K562 (cell line): ENCODE measurements around the gene ACOX1. TPM values are rescaled to one million over a fixed set of nuclear protein-coding genes. Genes with fewer than 3 reads are reported as not detected.
A peak's percentile ranks its signal among the peaks of the same experiment; 100 is the strongest.

Experiments
- BRD4 ChIP-seq: fragments of 200-600 bp; sonication (generic); IDR thresholded peaks from 2 replicates; pipeline ENCODE4 v1.6.1; 2017; ENCODE audit warnings: inconsistent platforms
- CBFA2T2 ChIP-seq: fragments of 450-650 bp; conservative IDR thresholded peaks from 2 replicates; pipeline ENCODE4 v1.6.1; 2017; ENCODE audit warnings: mild to moderate bottlenecking
- ELF1 ChIP-seq: fragments of 200-800 bp; sonication (Bioruptor generic); IDR thresholded peaks from 2 replicates; pipeline ENCODE4 v1.6.1; 2016; ENCODE audit warnings: missing genetic modification characterization, missing compliant biosample characterization
- EWSR1 ChIP-seq: fragments of 450-650 bp; IDR thresholded peaks from 2 replicates; pipeline ENCODE4 v1.6.1; 2018; ENCODE audit warnings: borderline replicate concordance, mild to moderate bottlenecking, low read depth, moderate library complexity; ENCODE audit not compliant: partially characterized antibody
- FOSL1 ChIP-seq: fragments of 200-800 bp; sonication (Bioruptor generic); conservative IDR thresholded peaks from 2 replicates; pipeline ENCODE4 v1.6.1; 2016; ENCODE audit warnings: missing genetic modification characterization, missing compliant biosample characterization
- FOXJ3 ChIP-seq: sonication (generic); formaldehyde crosslinking; IDR thresholded peaks from 2 replicates; pipeline ENCODE4 v1.4.0; 2020; ENCODE audit warnings: mild to moderate bottlenecking, missing genetic modification reagents
- HDAC8 ChIP-seq: fragments of 450-650 bp; IDR thresholded peaks from 2 replicates; pipeline ENCODE4 v1.6.1; 2016; ENCODE audit warnings: mild to moderate bottlenecking, missing genetic modification characterization, moderate library complexity, missing compliant biosample characterization
- HMG20A ChIP-seq: fragments of 450-650 bp; formaldehyde crosslinking; conservative IDR thresholded peaks from 2 replicates; pipeline ENCODE4 v1.4.0; 2020; ENCODE audit warnings: mild to moderate bottlenecking, mixed read lengths
- HMGXB4 ChIP-seq: sonication (generic); formaldehyde crosslinking; IDR thresholded peaks from 2 replicates; pipeline ENCODE4 v1.8.1; 2023; ENCODE audit warnings: mild to moderate bottlenecking, missing genetic modification reagents
- ILK ChIP-seq: fragments of 450-650 bp; IDR thresholded peaks from 2 replicates; pipeline ENCODE4 v1.6.1; 2016; ENCODE audit warnings: missing genetic modification characterization, low read depth, mild to moderate bottlenecking, missing compliant biosample characterization, moderate library complexity, borderline replicate concordance
- LEF1 ChIP-seq: fragments of 450-650 bp; IDR thresholded peaks from 2 replicates; pipeline ENCODE4 v1.6.1; 2016; ENCODE audit warnings: mild to moderate bottlenecking
- MCM5 ChIP-seq: fragments of 450-650 bp; IDR thresholded peaks from 2 replicates; pipeline ENCODE4 v1.6.1; 2016; ENCODE audit warnings: low read depth
- NEUROD1 ChIP-seq: fragments of 150-350 bp; IDR thresholded peaks from 2 replicates; pipeline ENCODE4 v1.6.1; 2014; ENCODE audit warnings: borderline replicate concordance, low read length, low read depth; ENCODE audit not compliant: partially characterized antibody
- PHF20 ChIP-seq: fragments of 450-650 bp; IDR thresholded peaks from 2 replicates; pipeline ENCODE4 v1.6.1; 2018; ENCODE audit not compliant: partially characterized antibody
- POLR2AphosphoS5 ChIP-seq: IDR thresholded peaks from 2 replicates; pipeline ENCODE4 v1.6.1; 2011; ENCODE audit warnings: mild to moderate bottlenecking, low read depth, low read length, moderate library complexity; ENCODE audit not compliant: control insufficient read depth, insufficient read depth
- PRMT5 ChIP-seq: sonication (generic); formaldehyde crosslinking; IDR thresholded peaks from 2 replicates; pipeline ENCODE4 v1.5.0; 2020; ENCODE audit warnings: missing genetic modification reagents
- RBM15 ChIP-seq: fragments of 200-400 bp; formaldehyde crosslinking; IDR thresholded peaks from 2 replicates; pipeline ENCODE4 v1.6.1; 2018; ENCODE audit warnings: mild to moderate bottlenecking, low read length, moderate library complexity; ENCODE audit not compliant: insufficient read depth
- RNF2 ChIP-seq: sonication (generic); IDR thresholded peaks from 2 replicates; pipeline ENCODE4 v1.6.1; 2016
- SAFB2 ChIP-seq: fragments of 200-400 bp; formaldehyde crosslinking; IDR thresholded peaks from 2 replicates; pipeline ENCODE4 v1.6.1; 2018; ENCODE audit warnings: borderline replicate concordance, low read length, low read depth, moderate library complexity; ENCODE audit not compliant: severe bottlenecking
- SIN3B ChIP-seq: fragments of 450-650 bp; IDR thresholded peaks from 2 replicates; pipeline ENCODE4 v1.6.1; 2017; ENCODE audit warnings: low read depth, mild to moderate bottlenecking, moderate library complexity
- SMARCC2 ChIP-seq: fragments of 450-650 bp; IDR thresholded peaks from 2 replicates; pipeline ENCODE4 v1.6.1; 2017; ENCODE audit warnings: antibody characterized with exemption, moderate library complexity, mild to moderate bottlenecking, low read depth
- SNAPC5 ChIP-seq: fragments of 250-450 bp; sonication (Bioruptor Pico); IDR thresholded peaks from 2 replicates; pipeline ENCODE4 v1.8.0; 2021; ENCODE audit warnings: moderate library complexity, mild to moderate bottlenecking, inconsistent platforms
- SPI1 ChIP-seq: IDR thresholded peaks from 2 replicates; pipeline ENCODE4 v1.6.1; 2011; ENCODE audit warnings: low read depth, low read length, control low read depth, borderline replicate concordance
- TEAD2 ChIP-seq: fragments of 450-650 bp; IDR thresholded peaks from 2 replicates; pipeline ENCODE4 v1.6.1; 2016; ENCODE audit warnings: missing genetic modification characterization, control low read depth, missing compliant biosample characterization
- WHSC1 ChIP-seq: IDR thresholded peaks from one replicate; pipeline ENCODE4 v1.6.1; 2012; ENCODE audit warnings: low read length, control low read depth, inconsistent platforms
- ZBTB17 ChIP-seq: fragments of 450-650 bp; formaldehyde crosslinking; IDR thresholded peaks from 2 replicates; pipeline ENCODE4 v1.4.0; 2020; ENCODE audit warnings: mild to moderate bottlenecking
- ZC3H11A ChIP-seq: IDR thresholded peaks from 2 replicates; pipeline ENCODE4 v1.6.1; 2012; ENCODE audit warnings: low read depth, low read length, improper control_type of control experiment
- ZNF124 ChIP-seq: sonication (generic); formaldehyde crosslinking; IDR thresholded peaks from 2 replicates; pipeline ENCODE4 v1.8.1; 2022; ENCODE audit warnings: missing genetic modification reagents
- ZNF274 ChIP-seq: IDR thresholded peaks from 2 replicates; pipeline ENCODE4 v1.6.1; 2011; ENCODE audit warnings: low read depth, mild to moderate bottlenecking, low read length, moderate library complexity, borderline replicate concordance
- ZNF57 ChIP-seq: fragments of 450-650 bp; formaldehyde crosslinking; IDR thresholded peaks from 2 replicates; pipeline ENCODE4 v1.4.0; 2020; ENCODE audit warnings: mild to moderate bottlenecking, moderate library complexity
- ZNF780A ChIP-seq: fragments of 250-450 bp; sonication (Bioruptor Pico); IDR thresholded peaks from 2 replicates; pipeline ENCODE4 v1.5.0; 2021; ENCODE audit warnings: mild to moderate bottlenecking
- polyA plus RNA-seq, 8 experiments: library from polyadenylated mRNA; depleted of rRNA in 4 of 8; stranded (reverse) in 5 of 8; unstranded in 3 of 8; fragments of >200 nt; fragmentation: Nextera tagmentation in 2 of 8; fragmentation: Illumina TruSeq in 1 of 8; extraction: Ambion mirVana in 2 of 8; extraction: Trizol in 1 of 8; gene quantifications; 2 replicates each; pipeline versions ENCODE4 v1.2.1 to v1.2.3, GENCODE V29; 2011 to 2014; ENCODE audit warnings: inconsistent platforms in 1 of 8, missing spikeins in 1 of 8
- total RNA-seq, 7 experiments: library from RNA; depleted of rRNA in 6 of 7; stranded (reverse); fragments of >200 nt in 6 of 7; fragmentation: Illumina TruSeq in 2 of 7; extraction: Trizol in 2 of 7; gene quantifications; 2 replicates each; pipeline versions ENCODE4 v1.2.1 to v1.2.3, GENCODE V29; 2011 to 2021; ENCODE audit warnings: low replicate concordance in 1 of 7

The ACOX1 gene
- total and polyA plus RNA-seq, 9 of the 15 experiments (the other 6 are each of a cell fraction or from before 2014, with no cell fraction given), result 7.8 to 24.1 (median 14.5) TPM

- TF ChIP-seq HMGXB4 (CRISPR knock-in tag) (peak; percentile 82; the same call in 1 of the 2 replicates), PHF20 (peak; percentile 10), SNAPC5 (CRISPR knock-in tag) (no peak), FOXJ3 (no peak), SMARCC2 (no peak), SAFB2 (no peak), HDAC8 (peak; percentile 44; the same call in 1 of the 2 replicates), ZNF780A (CRISPR knock-in tag) (no peak), ZNF274 (no peak), FOSL1 (peak; percentile 95), POLR2AphosphoS5 (peak; percentile 43; the same call in 1 of the 2 replicates), HMG20A (CRISPR knock-in tag) (no peak), BRD4 (no peak), ZNF124 (CRISPR knock-in tag) (no peak), PRMT5 (no peak), LEF1 (no peak), RNF2 (0 out of 2 replicates have a peak, but pooled peaks have one; percentile 6), EWSR1 (no peak), SPI1 (no peak), ZBTB17 (CRISPR knock-in tag) (no peak), RBM15 (no peak), ELF1 (no peak), NEUROD1 (no peak), WHSC1 (no peak), ILK (no peak), SIN3B (peak; percentile 81), ZC3H11A (no peak), MCM5 (no peak), ZNF57 (CRISPR knock-in tag) (no peak), TEAD2 (tag) (no peak), CBFA2T2 (no peak)
These were observed 82.4 kb downstream of the ACOX1 start, which contains the start of gene TRIM65 (continued) for GRCh38 chr17:75896415-75897159.
